ENCODE measurements around the gene EPHB2.

Gene EPHB2

GRCh38 chr1:22908880-22909426 lies 198.3 kb downstream of the EPHB2 start:
- DNase-seq (ENCODE audit: low spot score) (no peak), ATAC-seq (ENCODE audit: low read depth) (no peak)
- Histone ChIP-seq H3K4me3 (ENCODE audit: severe bottlenecking) (no peak overlapping the region), H3K4me1 (ENCODE audit: insufficient read depth, poor library complexity, severe bottlenecking) (no peaks in the 10 kb centered on the region), H3K27ac (ENCODE audit: poor library complexity, severe bottlenecking) (no peak overlapping the region), H3K27me3 (ENCODE audit: insufficient read depth, poor library complexity, severe bottlenecking) (no peaks in the 10 kb centered on the region), H3K36me3 (ENCODE audit: low read depth) (no peaks in the 10 kb centered on the region; the same call in 1 of the 2 replicates), H3K9me3 (ENCODE audit: severe bottlenecking) (no peaks in the 10 kb centered on the region)
- TF ChIP-seq CTCF (IDR thresholded peaks at IDR 0.05; ENCODE audit: poor library complexity, severe bottlenecking) = no peak

GRCh38 chr1:22910286-22910685 lies 199.6 kb downstream of the EPHB2 start:
- ATAC-seq (ENCODE audit: low read depth) (no peak), DNase-seq (ENCODE audit: low spot score) (no peak)
- no peak for TF ChIP-seq CTCF (IDR thresholded peaks at IDR 0.05; ENCODE audit: poor library complexity, severe bottlenecking)
- Histone ChIP-seq H3K4me3 (ENCODE audit: severe bottlenecking) (no peak overlapping the region), H3K36me3 (ENCODE audit: low read depth) (no peaks in the 10 kb centered on the region; the same call in 1 of the 2 replicates), H3K27ac (ENCODE audit: poor library complexity, severe bottlenecking) (no peak overlapping the region), H3K4me1 (ENCODE audit: insufficient read depth, poor library complexity, severe bottlenecking) (no peaks in the 10 kb centered on the region), H3K27me3 (ENCODE audit: insufficient read depth, poor library complexity, severe bottlenecking) (no peaks in the 10 kb centered on the region), H3K9me3 (ENCODE audit: severe bottlenecking) (no peaks in the 10 kb centered on the region)

GRCh38 chr1:22910986-22911651 lies 200.5 kb downstream of the EPHB2 start:
- no peaks in the 10 kb centered on the region; the same call in 1 of the 2 replicates for H3K36me3 ChIP-seq (ENCODE audit: low read depth)
- no peaks in the 10 kb centered on the region for H3K9me3 ChIP-seq (ENCODE audit: severe bottlenecking)
- no peak overlapping the region for H3K4me3 ChIP-seq (ENCODE audit: severe bottlenecking)
- ATAC-seq (ENCODE audit: low read depth) (no peak), DNase-seq (ENCODE audit: low spot score) (no peak)
- TF ChIP-seq CTCF (IDR thresholded peaks at IDR 0.05; ENCODE audit: poor library complexity, severe bottlenecking) = no peak
- H3K27me3 ChIP-seq (ENCODE audit: insufficient read depth, poor library complexity, severe bottlenecking) = no peaks in the 10 kb centered on the region
- no peak overlapping the region for H3K27ac ChIP-seq (ENCODE audit: poor library complexity, severe bottlenecking)
- H3K4me1 ChIP-seq (ENCODE audit: insufficient read depth, poor library complexity, severe bottlenecking) = no peaks in the 10 kb centered on the region

- Histone ChIP-seq H3K4me3 (ENCODE audit: severe bottlenecking) (no peak overlapping the region), H3K4me1 (ENCODE audit: insufficient read depth, poor library complexity, severe bottlenecking) (no peaks in the 10 kb centered on the region), H3K9me3 (ENCODE audit: severe bottlenecking) (no peaks in the 10 kb centered on the region), H3K27me3 (ENCODE audit: insufficient read depth, poor library complexity, severe bottlenecking) (no peaks in the 10 kb centered on the region), H3K27ac (ENCODE audit: poor library complexity, severe bottlenecking) (no peak overlapping the region), H3K36me3 (ENCODE audit: low read depth) (no peaks in the 10 kb centered on the region; the same call in 1 of the 2 replicates)
- no peak for TF ChIP-seq CTCF (IDR thresholded peaks at IDR 0.05; ENCODE audit: poor library complexity, severe bottlenecking)
- DNase-seq (ENCODE audit: low spot score) (no peak), ATAC-seq (ENCODE audit: low read depth) (no peak)
Observed at GRCh38 chr1:22912311-22912710, 201.7 kb downstream of the EPHB2 start.
